Occipital lobe (tissue), 2 donors: ENCODE data around the gene S100P. TPM values are rescaled to one million over a fixed set of nuclear protein-coding genes. Genes with fewer than 3 reads are reported as not detected.
"Not testable (repeated sequence)": the region's sequence is repeated elsewhere in the genome, so short reads cannot be mapped to it uniquely, and the experiment has no call there.

ENCODE experiments used
- DNase-seq: peaks from one replicate; lab custom pipeline; 2025; lab: John Stamatoyannopoulos, UW
- total RNA-seq: library from RNA; depleted of rRNA; stranded (reverse); fragments of >200 nt; gene quantifications from one replicate; pipeline ENCODE4 v1.2.3, GENCODE V29; 2014

Gene S100P
- total RNA-seq, 1 donor from 2014 or later: 1.6 TPM

DNA sequence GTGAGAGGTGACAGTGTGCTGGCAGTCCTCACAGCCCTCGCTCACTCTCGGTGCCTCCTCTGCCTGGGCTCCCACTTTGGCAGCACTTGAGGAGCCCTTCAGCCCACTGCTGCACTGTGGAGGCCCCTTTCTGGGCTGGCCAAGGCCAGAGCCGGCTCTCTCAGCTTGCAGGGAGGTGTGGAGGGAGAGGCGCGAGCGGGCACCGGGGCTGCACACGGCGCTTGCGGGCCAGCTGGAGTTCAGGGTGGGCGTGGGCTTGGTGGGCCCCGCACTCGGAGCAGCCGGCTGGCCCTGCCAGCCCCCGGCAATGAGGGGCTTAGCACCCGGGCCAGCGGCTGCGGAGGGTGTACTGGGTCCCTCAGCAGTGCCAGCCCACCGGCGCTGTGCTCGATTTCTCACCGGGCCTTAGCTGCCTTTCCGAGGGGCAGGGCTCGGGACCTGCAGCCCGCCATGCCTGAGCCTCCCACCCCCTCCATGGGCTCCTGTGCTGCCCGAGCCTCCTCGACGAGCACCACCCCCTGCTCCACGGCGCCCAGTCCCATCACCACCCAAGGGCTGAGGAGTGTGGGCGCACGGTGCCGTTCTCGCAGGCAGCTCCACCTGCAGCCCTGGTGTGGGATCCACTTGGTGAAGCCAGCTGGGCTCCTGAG, 21.0 kb upstream of the S100P start:
- DNase-seq: not testable (repeated sequence)

DNA sequence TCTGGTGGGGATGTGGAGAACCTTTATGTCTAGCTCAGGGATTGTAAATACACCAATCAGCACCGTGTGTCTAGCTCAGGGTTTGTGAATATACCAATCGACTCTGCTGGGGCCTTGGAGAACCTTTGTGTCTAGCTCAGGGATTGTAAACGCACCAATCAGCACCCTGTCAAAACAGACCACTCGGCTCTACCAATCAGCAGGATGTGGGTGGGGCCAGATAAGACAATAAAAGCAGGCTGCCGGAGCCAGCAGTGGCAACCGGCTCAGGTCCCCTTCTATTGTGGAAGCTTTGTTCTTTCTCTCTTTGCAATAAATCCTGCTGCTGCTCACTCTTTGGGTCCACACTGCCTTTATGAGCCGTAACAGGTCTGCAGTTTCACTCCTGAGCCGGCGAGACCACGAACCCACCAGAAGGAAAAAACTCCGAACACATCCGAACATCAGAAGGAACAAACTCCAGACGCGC, 20.5 kb upstream of the S100P start:
- not testable (repeated sequence) for DNase-seq

DNA sequence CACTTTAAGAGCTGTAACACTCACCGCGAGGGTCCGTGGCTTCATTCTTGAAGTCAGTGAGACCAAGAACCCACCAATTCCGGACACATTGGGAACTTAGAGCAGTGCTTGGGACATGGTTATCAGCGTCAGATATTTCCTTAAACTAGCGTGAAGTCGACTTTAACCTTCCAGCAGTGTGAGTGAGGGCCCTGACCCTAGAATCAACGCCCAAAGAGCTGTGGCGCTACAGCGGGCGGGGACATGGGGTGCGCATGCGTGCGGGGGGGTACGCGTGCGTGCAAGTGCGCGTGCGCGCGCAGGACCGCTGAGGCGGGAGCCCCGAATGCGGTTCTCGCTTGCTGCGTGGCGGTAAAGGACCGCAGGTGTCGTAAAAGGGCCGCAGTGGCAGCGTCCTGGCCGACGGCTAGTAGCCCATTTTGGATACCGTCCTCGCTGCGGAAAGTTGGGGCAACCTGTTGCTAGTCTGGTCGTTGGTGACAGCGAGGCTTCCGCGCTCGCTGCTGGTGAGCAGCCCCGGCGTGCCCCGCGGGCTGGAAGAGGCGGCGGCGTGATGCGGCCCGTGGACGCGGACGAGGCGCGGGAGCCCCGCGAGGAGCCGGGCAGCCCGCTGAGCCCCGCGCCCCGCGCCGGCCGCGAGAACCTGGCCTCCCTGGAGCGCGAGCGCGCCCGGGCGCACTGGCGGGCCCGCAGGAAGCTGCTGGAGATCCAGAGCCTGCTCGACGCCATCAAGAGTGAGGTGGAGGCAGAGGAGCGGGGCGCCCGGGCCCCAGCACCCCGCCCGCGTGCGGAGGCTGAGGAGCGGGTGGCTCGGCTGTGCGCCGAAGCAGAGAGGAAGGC, 19.8 kb upstream of the S100P start:
- peak; percentile 87 for DNase-seq

DNA sequence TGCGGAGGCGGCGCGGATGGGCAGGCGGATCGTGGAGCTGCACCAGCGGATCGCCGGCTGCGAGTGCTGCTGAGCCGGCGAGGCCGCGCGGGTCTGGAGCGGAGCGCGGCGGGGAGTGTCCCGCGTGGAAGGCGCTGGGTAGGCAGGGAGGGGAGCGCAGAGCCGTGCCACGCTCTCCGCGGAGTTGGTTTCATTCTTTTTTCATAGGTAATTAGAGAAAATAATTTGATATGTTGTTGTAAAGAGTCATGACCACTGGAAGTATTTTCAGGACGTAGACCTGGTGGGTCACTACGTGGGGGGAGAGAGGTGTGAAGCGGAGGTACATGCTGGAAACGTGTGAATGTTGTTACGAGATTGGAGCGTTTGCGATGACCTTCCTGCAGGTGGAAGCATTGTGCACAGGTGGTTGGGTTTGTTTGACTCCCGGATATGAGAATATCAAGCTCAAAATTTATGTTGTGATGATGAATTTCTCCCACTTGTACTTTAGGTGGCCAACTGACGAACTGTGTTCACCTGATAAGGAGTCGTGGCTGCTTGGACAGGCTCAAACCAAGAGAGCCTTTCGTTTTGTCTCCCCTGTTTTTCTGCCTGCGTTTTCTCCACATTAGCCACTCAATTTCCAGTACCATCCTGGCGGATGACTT, 19.1 kb upstream of the S100P start:
- DNase-seq: no peak

DNA sequence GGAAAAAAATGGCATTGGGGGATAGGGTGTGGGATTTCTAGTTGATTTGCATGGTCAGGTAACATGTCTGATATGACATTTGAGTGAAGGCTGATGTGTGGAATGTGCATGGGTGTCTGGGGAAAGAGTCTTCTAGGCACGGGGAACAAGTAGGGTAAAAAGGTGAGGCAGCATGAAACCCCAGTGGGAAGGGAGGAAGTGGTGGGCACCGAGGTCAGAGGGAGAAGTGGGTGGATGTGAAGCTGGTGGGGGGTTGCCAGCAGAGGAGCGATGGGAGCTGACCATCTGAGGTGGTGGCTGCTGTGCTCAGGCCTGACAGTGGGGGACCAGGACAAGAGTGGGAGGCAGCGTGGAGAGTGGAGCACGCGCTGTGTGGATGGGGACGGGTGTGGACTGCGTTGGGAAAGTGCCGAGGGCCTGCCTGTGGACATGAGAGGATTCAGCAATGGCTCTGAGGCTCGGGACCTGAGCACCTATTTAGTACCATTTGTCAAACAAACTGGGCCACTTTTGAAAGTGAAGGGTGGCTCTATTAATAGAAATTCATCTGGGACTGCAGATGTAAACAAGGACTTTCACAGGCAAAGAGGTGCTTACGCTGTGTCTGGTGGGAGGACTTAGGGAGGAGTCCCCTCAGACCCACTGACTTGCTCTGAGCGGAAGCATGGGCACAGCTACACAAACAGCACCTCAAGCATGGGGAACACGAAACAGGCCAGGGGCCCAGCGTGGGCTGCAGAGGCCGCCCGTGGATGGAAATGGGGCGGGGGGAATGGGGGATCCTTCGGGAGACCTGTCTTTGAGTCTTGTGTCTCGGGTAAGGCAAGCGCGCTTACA, 16.7 kb upstream of the S100P start:
- no peak for DNase-seq

DNA sequence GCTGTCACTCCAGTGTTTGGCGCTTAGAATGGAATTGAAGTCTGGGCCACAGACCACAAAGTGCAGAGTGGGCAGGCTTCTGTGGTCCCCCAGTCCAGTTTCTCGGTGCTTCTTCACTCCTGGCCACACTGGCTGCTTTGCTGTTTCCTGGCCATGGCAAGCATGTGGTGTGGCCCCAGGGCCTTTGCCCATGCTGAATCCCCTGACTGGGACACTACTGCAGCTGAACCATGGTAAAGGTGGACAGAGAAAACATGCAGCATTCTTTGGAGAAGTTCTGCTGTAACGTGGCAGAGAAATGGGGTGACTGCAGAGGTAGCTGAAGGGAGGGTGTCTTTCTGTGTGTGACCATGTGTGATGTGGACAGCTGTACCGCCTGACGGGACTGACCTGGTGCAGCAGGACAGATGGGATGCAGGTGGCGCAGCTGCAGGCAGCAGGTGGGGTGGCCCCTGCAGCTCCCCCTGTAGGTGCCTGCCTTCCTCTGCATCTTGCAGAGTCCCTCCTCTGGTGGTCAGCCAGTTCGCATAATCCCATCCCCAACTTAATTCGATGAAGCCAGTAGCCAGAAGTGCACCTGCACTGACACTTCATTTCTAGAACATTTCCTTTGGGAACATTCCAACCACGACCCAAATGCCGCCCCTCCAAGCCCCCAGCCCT, 13.2 kb upstream of the S100P start:
- no peak for DNase-seq

DNA sequence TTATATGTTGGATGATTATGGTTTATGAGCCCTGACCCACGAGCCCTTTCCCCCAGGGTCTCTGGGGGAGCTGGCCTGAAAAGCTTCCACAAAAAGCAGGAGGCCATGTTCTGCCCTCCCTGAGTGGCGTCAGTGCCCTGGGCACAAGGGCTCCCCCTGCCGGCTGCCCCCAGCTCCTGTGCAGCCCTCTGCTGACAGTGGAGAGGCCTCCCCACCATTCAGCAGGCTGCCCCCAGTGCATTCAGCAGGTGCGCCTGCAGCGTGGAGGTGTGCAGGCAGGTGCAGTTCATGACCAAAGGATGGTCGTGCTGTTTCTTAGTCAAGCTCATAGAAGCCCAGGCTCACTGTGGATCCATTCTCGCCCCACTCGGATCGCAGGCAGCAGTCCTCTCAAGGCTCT, 12.5 kb upstream of the S100P start:
- DNase-seq: no peak

DNA sequence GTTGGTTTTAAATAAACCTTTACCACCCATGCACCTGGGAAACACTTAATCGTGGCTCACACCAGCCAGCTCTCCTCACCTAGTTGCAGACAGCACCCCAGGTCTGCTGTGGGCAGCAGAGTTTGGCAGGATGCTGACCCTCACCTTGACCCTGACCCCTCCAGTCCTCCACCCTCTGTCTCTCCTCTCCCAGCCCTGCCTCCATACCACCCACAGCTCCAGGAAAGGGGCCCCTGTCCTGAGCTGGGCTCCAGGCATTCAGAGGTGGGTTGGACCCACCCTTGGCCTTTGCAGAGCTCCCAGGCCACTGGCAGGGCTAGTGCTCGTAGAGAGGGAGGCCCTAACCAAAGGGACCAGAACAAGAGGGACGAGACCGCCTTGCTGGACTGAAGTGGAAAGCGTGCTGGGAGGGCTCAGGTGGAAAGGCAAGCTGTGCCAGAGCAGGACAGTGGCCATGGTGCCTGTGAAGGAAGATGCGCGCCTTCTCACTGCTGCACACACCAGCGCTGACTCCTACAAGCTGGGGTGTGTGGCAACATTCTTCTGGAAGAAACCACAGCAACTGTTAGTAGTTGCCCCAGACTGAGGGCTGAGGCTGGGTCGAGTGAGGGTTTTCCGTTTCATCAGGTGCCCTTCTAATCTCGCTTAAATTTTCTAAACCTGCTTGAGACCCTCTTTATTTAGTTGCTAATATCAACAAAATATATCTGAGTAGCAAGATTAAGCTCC, 10.7 kb upstream of the S100P start:
- no peak for DNase-seq

DNA sequence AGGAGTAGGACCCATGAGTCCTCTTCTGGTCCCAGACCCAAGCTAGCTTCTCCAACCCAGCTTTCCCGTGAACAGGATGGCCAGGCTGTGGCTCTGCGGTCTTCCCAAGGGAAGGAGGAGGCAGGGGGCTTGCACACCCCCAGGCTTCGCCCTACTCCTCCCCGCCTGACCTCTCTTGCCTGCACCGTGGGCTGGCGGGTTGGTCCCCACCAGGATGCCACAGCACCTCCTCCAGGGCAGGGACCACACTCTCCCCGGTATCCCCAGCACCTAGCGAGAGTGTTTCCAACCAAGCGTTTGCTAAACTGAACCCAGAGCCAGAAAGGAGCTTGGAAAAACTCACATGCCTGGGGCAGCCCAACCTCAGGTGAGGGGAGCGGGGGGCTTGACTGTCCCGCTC, 9.0 kb upstream of the S100P start:
- no peak for DNase-seq

DNA sequence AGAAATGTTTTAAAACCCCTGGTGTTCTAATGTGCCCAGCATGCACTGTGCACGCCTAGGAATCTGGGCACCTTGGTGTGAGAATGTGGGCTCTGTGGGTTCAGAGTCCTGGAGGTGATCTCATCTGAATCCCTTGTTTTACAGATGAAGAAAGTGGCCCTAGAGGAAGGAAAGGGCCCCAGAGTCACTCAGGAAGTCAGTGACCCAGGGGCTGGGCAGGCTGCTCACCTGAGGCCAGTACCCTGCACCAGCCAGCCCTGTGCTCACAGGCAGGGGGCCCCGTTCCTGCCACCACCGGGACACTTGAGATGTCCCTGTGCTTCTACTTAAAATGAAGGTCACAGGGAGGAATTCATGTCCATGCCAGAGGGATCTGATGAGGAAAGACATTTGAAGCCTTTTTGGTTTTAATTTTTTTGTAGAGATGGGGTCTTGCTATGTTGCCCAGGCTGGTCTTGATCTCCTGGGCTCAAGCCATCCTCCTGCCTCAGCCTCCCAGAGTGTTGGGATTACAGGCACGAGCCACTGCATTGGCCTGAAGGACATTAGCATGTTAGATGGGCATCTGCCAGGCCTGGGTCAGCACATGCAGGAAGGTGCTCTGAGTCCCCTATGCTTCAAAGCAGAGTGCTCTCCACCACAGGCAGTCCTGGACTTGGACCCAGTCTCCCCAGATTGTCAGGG, 7.4 kb upstream of the S100P start:
- no peak for DNase-seq

DNA sequence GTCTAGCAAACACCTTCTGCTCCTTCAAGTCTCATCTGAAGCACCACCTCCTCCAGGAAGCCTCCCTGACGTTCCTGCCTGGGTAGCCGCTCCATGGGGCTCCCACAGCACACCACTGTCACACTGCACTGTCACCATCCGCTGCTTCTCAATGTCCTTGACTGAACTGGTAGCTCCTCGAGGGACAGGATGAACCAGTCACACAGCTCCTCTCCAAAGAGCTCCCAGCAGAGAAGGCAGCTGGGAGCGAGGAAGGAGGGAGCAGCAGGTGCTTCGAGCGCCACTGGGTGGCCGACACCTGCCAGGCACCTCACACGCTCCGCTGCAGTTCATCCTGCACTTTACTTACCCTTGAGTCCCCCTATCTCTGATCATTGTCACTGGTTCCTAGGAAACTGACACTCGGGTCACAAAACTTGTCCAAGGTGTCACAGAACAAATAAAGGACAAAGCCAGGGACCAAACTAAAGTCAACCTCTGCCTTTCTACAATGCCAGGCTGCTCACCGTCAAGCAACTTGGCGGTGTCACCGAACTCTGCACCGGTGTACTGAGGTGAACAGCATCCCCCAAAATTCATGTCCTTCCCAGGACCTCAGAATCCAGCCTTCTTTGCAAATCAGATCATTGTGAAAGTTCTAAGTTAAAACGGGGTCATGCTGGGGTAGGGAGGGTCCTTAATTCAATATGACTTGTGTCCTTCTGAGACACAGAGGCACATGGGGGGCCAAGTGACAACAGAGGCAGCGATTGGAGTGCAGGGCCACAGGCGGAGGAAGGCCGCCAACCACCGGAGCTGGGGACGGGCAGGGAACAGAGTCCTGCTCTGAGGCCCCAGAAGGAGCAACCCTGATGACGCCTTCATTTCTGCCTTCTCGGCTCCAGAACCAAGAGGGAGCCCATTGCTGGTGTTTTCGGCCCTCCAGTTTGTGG, 5.5 kb upstream of the S100P start:
- DNase-seq: no peak

DNA sequence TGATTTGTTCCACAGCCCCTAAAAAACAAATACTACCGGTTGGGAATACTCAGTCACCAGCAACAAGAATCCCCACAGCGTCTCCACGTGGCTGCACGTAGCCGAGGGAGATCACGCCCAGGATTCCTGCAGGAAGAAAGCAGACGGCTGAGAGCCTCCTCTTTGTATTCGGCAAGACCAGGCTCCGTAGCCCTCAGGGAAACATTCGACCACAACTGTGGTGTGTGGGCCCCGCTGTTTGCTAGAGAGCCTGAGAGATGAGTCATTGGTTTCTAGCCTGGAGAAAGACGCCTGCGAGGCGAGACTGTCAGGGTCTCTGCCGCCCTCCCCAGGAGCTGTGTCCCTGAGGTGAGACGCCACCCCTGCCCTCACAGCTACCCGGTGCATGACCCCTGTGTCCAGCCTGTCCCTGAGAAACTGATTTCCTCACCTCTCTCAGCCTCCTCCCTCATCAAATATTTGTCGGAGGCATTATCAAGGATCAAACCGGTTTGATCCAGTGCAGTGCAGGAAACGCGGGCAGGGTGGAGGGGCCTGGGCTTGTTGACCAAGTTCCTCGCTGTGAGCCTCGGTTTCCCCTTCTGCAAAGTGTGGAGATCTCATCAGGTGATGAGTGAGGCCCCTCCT, 4.7 kb upstream of the S100P start:
- peak; percentile 48 for DNase-seq

DNA sequence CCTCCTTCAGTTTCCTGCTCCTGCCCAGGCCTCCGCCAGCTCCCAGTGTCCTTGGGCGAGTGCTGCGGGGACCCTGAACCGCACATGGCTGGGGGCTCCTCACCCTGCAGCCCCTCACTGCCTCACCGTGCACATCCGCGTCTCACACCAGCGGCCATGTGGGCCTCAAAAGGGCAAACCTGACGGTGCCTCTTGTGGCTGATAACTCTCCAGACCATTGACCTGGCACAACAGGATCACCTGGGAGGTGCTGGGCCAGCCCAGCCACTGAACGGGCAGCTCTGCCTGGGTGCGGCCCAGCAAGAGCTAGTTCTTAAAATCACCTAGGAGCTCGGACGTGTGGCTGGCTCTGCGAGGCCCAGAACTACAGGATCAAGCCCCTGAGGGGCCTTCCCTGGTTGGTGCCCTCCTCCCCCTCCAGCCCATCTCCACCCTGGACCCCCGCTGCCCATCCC, 4.1 kb upstream of the S100P start:
- no peak for DNase-seq

DNA sequence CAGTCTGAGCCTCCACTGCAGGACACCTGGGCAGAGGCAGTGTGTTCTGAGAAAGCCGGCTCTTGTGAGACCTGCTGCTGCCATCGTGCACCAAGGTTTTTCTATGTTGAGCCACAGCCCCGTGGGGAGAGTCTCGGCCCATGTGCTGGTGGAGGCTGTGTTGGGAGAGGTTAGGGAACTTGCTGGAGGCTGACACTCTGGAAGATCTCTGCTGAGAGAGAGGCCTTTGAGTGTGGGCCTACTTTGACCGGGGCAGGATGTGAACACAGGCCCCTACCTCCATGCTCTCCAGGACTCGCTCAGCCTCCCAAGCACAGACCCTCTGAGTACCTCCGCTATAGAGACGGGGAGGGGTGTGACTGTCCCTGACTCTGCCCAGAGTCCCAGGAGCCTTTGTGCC, 1.3 kb upstream of the S100P start:
- DNase-seq: no peak

DNA sequence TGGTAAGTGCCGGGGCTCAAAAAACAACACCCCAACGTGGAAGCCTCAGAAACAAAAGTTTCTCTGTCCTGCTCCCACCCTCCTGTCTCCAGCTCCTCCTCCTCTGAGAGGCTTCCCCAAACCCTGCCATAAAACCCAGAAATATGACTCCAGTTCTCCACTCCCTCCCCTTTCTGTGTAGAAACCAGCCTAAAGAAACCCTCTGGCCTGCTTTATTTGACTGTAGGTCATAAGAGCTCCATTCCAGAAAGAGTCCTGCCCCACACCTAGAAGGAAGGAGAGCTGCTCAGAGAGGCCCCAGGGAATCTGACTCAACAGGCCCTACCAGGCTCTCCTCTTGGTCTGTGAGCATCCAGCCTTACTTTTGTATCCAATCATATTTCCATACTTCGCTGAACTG, 872 bp upstream of the S100P start:
- DNase-seq: no peak

DNA sequence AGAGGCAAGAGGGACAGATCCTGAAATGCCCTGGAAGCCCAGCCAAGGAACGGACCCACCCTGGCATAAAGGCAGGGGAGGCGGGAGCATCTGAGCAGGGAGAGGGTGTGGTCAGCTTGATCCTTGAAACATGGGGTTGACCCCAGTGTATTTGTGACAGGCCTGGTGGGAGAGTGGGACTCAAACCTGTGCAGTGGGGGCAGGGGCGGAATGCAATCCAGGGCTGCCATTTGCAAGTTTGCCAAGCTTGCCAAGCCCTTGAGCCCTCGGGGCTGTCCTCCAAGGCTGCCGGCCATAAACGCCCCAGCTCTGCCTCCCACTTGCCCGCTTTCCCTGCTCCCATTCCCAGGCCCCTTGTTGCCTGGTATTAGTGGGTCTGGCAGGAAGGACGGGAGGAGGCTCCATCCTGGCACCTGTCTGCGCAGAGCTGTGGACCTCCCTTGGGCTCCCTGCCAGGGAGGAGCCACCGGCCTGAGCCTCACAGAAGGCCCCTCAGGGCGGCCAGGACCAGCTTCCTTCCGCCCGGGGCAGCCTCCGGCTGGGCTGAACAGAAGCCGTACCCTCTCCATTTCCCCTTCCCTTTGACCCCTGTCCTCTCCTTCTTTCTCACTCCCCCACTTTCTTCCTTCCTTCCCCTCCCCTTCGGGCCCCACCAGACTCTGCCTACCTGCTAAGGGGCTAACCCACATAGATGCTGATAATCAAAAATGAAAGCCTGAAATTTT, 661 bp downstream of the S100P start:
- DNase-seq: no peak
